CD14-positive monocyte (primary cell): ENCODE results near the gene TMEM167B. TPM values are rescaled to one million over a fixed set of nuclear protein-coding genes. Genes with fewer than 3 reads are reported as not detected.

Experiments used
- DNase-seq, 3 donors: peaks; one replicate each; pipeline ENCODE4 v3.0.0-alpha.2; 2011 to 2022
- H2AFZ ChIP-seq: 2 replicates; pipeline ENCODE4 v1.6.0; 2012; ENCODE audit warnings: mild to moderate bottlenecking, low read depth, low read length, inconsistent platforms; ENCODE audit not compliant: insufficient read depth, poor library complexity, severe bottlenecking
- H3K27ac ChIP-seq, 2 donors: 1 replicate in 1 of 2; 2 replicates in 1 of 2; pipeline ENCODE4 v1.5.1; 2012 to 2013; ENCODE audit warnings: low read length in 2 of 2, control low read depth in 1 of 2, inconsistent platforms in 1 of 2, low read depth in 1 of 2, mild to moderate bottlenecking in 1 of 2
- H3K27me3 ChIP-seq, 2 donors: one replicate each; pipeline versions ENCODE4 v1.6.0 to v1.6.1; 2011 to 2013; ENCODE audit warnings: low read length in 2 of 2; ENCODE audit not compliant: control insufficient read depth in 2 of 2, insufficient read depth in 2 of 2
- H3K36me3 ChIP-seq, 2 donors: replicated peaks in 1 of 2; 1 replicate in 1 of 2; 2 replicates in 1 of 2; pipeline versions ENCODE4 v1.5.1 to v1.6.1; 2012 to 2013; ENCODE audit warnings: low read length in 2 of 2, control low read depth in 1 of 2, inconsistent platforms in 1 of 2, mild to moderate bottlenecking in 1 of 2; ENCODE audit not compliant: insufficient read depth in 2 of 2, control insufficient read depth in 1 of 2
- H3K4me1 ChIP-seq, 2 donors: 1 replicate in 1 of 2; 2 replicates in 1 of 2; pipeline versions ENCODE4 v1.5.1 to v1.6.1; 2012 to 2013; ENCODE audit warnings: low read length in 2 of 2, control low read depth in 1 of 2, inconsistent platforms in 1 of 2, mild to moderate bottlenecking in 1 of 2, moderate library complexity in 1 of 2; ENCODE audit not compliant: insufficient read depth in 2 of 2, control insufficient read depth in 1 of 2
- H3K4me2 ChIP-seq: replicated peaks from 2 replicates; pipeline ENCODE3; 2012; ENCODE audit warnings: low read length, moderate library complexity, mild to moderate bottlenecking; ENCODE audit not compliant: poor library complexity, severe bottlenecking; ENCODE audit errors: extremely low read depth
- H3K4me3 ChIP-seq, 3 experiments: fragments of 200-600 bp in 1 of 3; sonication (generic) in 1 of 3; replicated peaks in 1 of 3; 1 replicate in 2 of 3; 2 replicates in 1 of 3; pipeline ENCODE4 v1.5.1; 2011 to 2013; ENCODE audit warnings: low read length in 3 of 3, mild to moderate bottlenecking in 3 of 3, control low read depth in 2 of 3, low read depth in 2 of 3, inconsistent platforms in 1 of 3, moderate library complexity in 1 of 3
- H3K79me2 ChIP-seq: 2 replicates; pipeline ENCODE4 v1.6.0; 2012; ENCODE audit warnings: mild to moderate bottlenecking, control low read depth, inconsistent platforms, low read length, moderate library complexity; ENCODE audit not compliant: insufficient read depth
- H3K9ac ChIP-seq: 2 replicates; pipeline ENCODE4 v1.6.0; 2017; ENCODE audit warnings: low read length, mild to moderate bottlenecking; ENCODE audit not compliant: insufficient read depth, poor library complexity, severe bottlenecking
- H3K9me3 ChIP-seq, 2 donors: replicated peaks in 1 of 2; 1 replicate in 1 of 2; 2 replicates in 1 of 2; pipeline versions ENCODE4 v1.5.1 to v1.6.1; 2012 to 2013; ENCODE audit warnings: low read length in 2 of 2, control low read depth in 1 of 2; ENCODE audit not compliant: control insufficient read depth in 1 of 2, insufficient read depth in 1 of 2
- H4K20me1 ChIP-seq: 2 replicates; pipeline ENCODE4 v1.6.0; 2012; ENCODE audit warnings: mild to moderate bottlenecking, low read length, control low read depth, moderate library complexity; ENCODE audit not compliant: insufficient read depth
- H3K27ac Mint-ChIP-seq, 7 donors: one replicate each; pipeline ENCODE4 v1.8.0; 2020; ENCODE audit warnings: mild to moderate bottlenecking in 7 of 7, mixed read lengths in 7 of 7, moderate library complexity in 6 of 7, inconsistent platforms in 2 of 7
- H3K27me3 Mint-ChIP-seq, 3 donors: one replicate each; pipeline ENCODE4 v1.8.0; 2021 to 2022; ENCODE audit warnings: low read depth in 3 of 3, mild to moderate bottlenecking in 3 of 3, mixed read lengths in 3 of 3, moderate library complexity in 3 of 3, inconsistent platforms in 1 of 3
- H3K36me3 Mint-ChIP-seq, 2 donors: one replicate each; pipeline ENCODE4 v1.8.0; 2020; ENCODE audit warnings: mixed read lengths in 2 of 2, inconsistent platforms in 1 of 2, mild to moderate bottlenecking in 1 of 2
- H3K4me1 Mint-ChIP-seq: one replicate; pipeline ENCODE4 v1.8.0; 2020; ENCODE audit warnings: mild to moderate bottlenecking, mixed read lengths
- H3K4me3 Mint-ChIP-seq, 2 donors: one replicate each; pipeline ENCODE4 v1.8.0; 2020; ENCODE audit warnings: mild to moderate bottlenecking in 2 of 2, mixed read lengths in 2 of 2, moderate library complexity in 1 of 2
- H3K9me3 Mint-ChIP-seq, 7 donors: one replicate each; pipeline ENCODE4 v1.8.0; 2020 to 2022; ENCODE audit warnings: mixed read lengths in 7 of 7, mild to moderate bottlenecking in 6 of 7, moderate library complexity in 6 of 7, inconsistent platforms in 2 of 7
- WGBS: methylation state at CpG from one replicate; pipeline ENCODE4 v1.1.5; 2013; ENCODE audit warnings: missing lambda C conversion rate; ENCODE audit not compliant: insufficient coverage; 5-methylcytosine and 5-hydroxymethylcytosine counted together
- intact Hi-C, 2 donors: fragments of 100-400 bp; cut with micrococcal nuclease; formaldehyde crosslinking; loops; one replicate each; pipeline versions ENCODE4 v1.15.0 to v1.15.1; 2023
- polyA minus RNA-seq: library from RNA; depleted of rRNA, polyadenylated mRNA; stranded (reverse); fragments of >200 nt; gene quantifications from 2 replicates; pipeline ENCODE4 v1.2.3, GENCODE V29; 2012
- polyA plus RNA-seq, 3 donors: library from polyadenylated mRNA; depleted of rRNA in 1 of 3; unstranded in 2 of 3; stranded (reverse) in 1 of 3; fragments of 300-500 nt in 2 of 3; fragments of >200 nt in 1 of 3; fragmentation: Illumina TruSeq in 2 of 3; gene quantifications; 1 replicate in 2 of 3; 2 replicates in 1 of 3; pipeline ENCODE4 v1.2.3, GENCODE V29; 2012 to 2021
- total RNA-seq, 12 experiments: library from RNA in 1 of 12; stranded (reverse) in 1 of 12; fragments of 120-200 nt in 1 of 12; gene quantifications; one replicate each; pipeline ENCODE4 v1.2.4 and lab custom pipeline; 2013 to 2026; ENCODE audit warnings: mixed read lengths in 6 of 12, inconsistent platforms in 1 of 12
- TF ChIP-seq, protein P1 (sequence below): fragments of 200-600 bp; IDR thresholded peaks from one replicate; pipeline ENCODE4 v1.8.0; 2022; ENCODE audit warnings: antibody characterized with exemption, mild to moderate bottlenecking

The TMEM167B gene
- 68.4 TPM for total RNA-seq (2013)
- polyA plus RNA-seq (10 to 100 TPM; 39.2 to 50.8 (median 43.3) TPM), polyA minus RNA-seq (15.9 and 28.2 TPM in 2 replicates), total RNA-seq (lab: John Stamatoyannopoulos, UW) (79.6 to 213 (median 143) reads per million in 11 experiments)

DNA sequence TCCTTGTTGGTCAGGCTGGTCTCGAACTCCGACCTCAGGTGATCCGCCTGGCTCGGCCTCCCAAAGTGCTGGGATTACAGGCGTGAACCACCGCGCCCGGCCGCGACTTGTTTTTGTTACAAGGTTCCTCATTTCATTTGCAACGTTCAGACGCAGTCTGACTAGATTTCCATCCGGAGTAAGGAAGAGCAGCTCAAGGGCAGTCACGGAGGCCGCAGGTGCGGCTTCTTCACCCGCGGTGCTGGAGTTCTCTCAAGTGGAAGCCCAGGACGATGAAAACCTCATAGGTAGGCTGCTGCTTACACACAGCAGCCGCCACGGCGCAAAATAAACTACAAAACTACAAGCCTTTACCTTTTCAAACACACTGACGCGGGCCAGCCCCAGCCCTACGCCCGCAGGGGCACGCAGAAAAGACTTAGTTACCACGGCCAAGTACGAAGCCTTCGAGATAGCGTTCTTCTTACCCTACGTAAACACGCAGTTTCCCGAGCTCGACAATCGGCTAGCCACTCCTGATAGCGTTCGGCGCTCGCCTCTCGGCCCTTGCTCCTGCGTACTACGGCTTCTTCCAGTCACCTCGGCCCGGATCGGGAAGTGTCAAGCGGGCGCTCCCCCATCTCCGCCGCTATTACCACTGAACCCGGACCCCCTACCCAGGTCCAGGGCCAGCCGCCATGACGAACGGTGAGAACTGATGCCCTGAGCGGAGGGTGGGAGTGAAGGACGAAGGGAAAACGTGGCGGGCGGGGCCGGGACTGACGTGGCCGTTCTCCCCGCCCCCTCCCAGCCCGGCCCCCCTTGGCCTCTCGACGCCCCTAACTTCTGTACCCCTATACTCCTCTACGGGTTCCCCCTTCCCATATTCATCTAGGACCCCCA is at the start of gene TMEM167B:
Gene TMEM167B, plus strand, starts transcription at position 569 of the 882 bp plus-strand sequence. Its CDS starts 109 bp downstream, at position 678.
- Mint-ChIP-seq H3K4me3 (peak within 1 kb of the TSS; percentile 86 to 98), H3K4me1 (peaks cover 41% of the 10 kb centered on the region), H3K27ac (peak within 1 kb of the TSS; percentile 98 to 99 (median 99)), H3K36me3 (peaks cover 26 to 37% of the 10 kb centered on the region in 2 donors), H3K9me3 (peaks cover 0 to 5% (median 0%) of the 10 kb centered on the region in 7 donors), H3K27me3 (peaks cover 0 to 2% (median 0%) of the 10 kb centered on the region in 3 donors)
- Histone ChIP-seq H2AFZ (peak within 1 kb of the TSS; percentile 78), H4K20me1 (peaks cover 7% of the 10 kb centered on the region), H3K27me3 (no peaks in the 10 kb centered on the region), H3K9ac (peak within 1 kb of the TSS; percentile 82), H3K4me3 (peak within 1 kb of the TSS; percentile 80 to 97 (median 81)), H3K9me3 (no peaks in the 10 kb centered on the region), H3K4me1 (peaks cover 35 to 44% of the 10 kb centered on the region in 2 donors), H3K79me2 (peaks cover 49% of the 10 kb centered on the region), H3K36me3 (peaks cover 23 to 30% of the 10 kb centered on the region in 2 donors), H3K4me2 (peak within 1 kb of the TSS; percentile 91), H3K27ac (peak within 1 kb of the TSS; percentile 96 to 98)
- TF ChIP-seq, protein P1, sequence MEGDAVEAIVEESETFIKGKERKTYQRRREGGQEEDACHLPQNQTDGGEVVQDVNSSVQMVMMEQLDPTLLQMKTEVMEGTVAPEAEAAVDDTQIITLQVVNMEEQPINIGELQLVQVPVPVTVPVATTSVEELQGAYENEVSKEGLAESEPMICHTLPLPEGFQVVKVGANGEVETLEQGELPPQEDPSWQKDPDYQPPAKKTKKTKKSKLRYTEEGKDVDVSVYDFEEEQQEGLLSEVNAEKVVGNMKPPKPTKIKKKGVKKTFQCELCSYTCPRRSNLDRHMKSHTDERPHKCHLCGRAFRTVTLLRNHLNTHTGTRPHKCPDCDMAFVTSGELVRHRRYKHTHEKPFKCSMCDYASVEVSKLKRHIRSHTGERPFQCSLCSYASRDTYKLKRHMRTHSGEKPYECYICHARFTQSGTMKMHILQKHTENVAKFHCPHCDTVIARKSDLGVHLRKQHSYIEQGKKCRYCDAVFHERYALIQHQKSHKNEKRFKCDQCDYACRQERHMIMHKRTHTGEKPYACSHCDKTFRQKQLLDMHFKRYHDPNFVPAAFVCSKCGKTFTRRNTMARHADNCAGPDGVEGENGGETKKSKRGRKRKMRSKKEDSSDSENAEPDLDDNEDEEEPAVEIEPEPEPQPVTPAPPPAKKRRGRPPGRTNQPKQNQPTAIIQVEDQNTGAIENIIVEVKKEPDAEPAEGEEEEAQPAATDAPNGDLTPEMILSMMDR: no peak
- peak; percentile 86 to 92 (median 92) for DNase-seq
- WGBS: 1% methylated on average over 45 of the region's 67 CpGs
- intact Hi-C loops: loop anchor here (1.0 to 5.0 kb wide), 3 partner anchors 9 to 48 kb away; partner anchors contain the start of gene WDR47 (in 1 of the 2)

DNA sequence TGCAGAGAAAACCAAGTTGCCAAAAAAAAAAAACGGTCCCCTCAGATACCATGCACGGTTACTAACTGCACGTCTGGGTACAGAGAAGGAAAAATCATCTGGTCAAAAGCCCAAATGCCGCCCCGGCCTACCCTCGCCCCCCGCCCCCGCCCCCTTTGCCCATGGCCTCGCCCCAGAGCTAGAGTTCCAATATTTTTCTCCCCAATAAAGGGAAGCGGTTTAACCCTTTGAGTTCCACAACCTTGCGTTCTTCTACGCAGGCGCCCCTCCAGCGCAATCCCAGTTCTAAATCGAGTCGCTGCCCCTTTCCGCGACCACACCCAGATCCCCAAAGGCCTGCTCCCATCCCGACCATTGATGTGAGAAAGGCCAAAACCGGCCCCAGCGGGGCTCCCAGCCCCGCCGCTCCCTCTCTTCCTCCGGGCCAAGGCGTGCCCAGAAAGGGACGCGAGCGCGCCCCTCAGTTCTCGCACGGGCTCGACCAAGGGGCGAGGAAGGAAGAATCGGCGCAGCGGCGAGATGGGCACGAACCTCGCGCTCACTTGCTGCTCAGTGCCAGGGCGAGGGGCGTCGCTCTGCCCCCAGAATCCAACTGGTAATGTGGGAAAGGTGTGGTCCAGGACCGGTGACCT is 49.5 kb upstream of the TMEM167B start:
- H3K27ac Mint-ChIP-seq: peak overlapping the region; percentile 77 to 92 (median 85)
- Histone ChIP-seq H3K4me3 (peak overlapping the region; percentile 74 to 97 (median 88)), H3K4me1 (peaks cover 13 to 17% of the 10 kb centered on the region in 2 donors), H3K27ac (peak overlapping the region; percentile 60 to 88), H3K79me2 (peaks cover 52% of the 10 kb centered on the region), H3K27me3 (no peaks in the 10 kb centered on the region), H3K4me2 (peak overlapping the region; percentile 93), H3K9me3 (no peaks in the 10 kb centered on the region), H3K9ac (peak overlapping the region; percentile 89), H2AFZ (peak overlapping the region; percentile 95), H3K36me3 (no peaks in the 10 kb centered on the region), H4K20me1 (peaks cover 8% of the 10 kb centered on the region)
- peak in 2 of 3 donors; percentile 2 to 14 for DNase-seq
- WGBS: 0% methylated on average over 39 of the region's 44 CpGs
- peak overlapping the region; percentile 86 to 91 for H3K4me3 Mint-ChIP-seq
- H3K9me3 Mint-ChIP-seq: peaks cover 0 to 2% (median 0%) of the 10 kb centered on the region in 7 donors
- peaks cover under 1 to 4% of the 10 kb centered on the region in 2 donors for H3K36me3 Mint-ChIP-seq
- H3K4me1 Mint-ChIP-seq: peaks cover 14% of the 10 kb centered on the region
- TF ChIP-seq, protein P1: no peak
- intact Hi-C loops: loop anchor here (5.0 kb wide), 3 partner anchors 51 to 71 kb away; partner anchors contain the start of genes ELAPOR1 (in 2 of the 2) and TMEM167B (in 1 of the 2)
- H3K27me3 Mint-ChIP-seq: peaks cover 4 to 12% (median 5%) of the 10 kb centered on the region in 3 donors
